Body of pancreas (tissue), 4 donors: Measurements from ENCODE around the gene CACNG4.

Source experiments
- POLR2A ChIP-seq, 3 donors: fragments of 450-650 bp; IDR thresholded peaks; one replicate each; pipeline ENCODE4 v1.6.1; 2016; ENCODE audit warnings: antibody characterized with exemption in 3 of 3, mild to moderate bottlenecking in 2 of 3
- TF ChIP-seq, protein P1 (sequence below), 7 experiments: fragments of 450-650 bp in 4 of 7; fragments of 200-600 bp in 3 of 7; sonication (generic) in 3 of 7; IDR thresholded peaks; one replicate each; pipeline ENCODE4 v1.5.1; 2016 to 2019; ENCODE audit warnings: antibody characterized with exemption in 7 of 7

DNA sequence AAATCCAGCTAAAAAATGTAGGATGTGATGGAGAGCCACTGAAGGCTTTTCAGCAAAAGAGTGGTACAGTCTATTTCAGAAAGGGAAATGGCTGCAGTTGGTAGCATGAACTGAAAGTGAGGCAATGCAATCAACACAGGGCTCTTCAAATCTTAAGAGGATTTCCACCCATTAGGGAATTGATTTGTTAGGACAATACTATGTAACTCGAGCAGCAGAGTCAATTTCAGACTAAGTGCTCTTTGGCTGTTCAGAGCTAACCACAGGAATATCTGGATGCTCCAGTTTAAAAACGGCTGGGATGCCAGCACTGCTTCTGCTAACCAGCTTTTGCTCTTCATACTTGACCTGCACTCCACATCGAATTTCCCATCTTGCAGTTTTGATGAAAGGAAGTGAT, 104.5 kb downstream of the CACNG4 start:
- TF ChIP-seq, protein P1, sequence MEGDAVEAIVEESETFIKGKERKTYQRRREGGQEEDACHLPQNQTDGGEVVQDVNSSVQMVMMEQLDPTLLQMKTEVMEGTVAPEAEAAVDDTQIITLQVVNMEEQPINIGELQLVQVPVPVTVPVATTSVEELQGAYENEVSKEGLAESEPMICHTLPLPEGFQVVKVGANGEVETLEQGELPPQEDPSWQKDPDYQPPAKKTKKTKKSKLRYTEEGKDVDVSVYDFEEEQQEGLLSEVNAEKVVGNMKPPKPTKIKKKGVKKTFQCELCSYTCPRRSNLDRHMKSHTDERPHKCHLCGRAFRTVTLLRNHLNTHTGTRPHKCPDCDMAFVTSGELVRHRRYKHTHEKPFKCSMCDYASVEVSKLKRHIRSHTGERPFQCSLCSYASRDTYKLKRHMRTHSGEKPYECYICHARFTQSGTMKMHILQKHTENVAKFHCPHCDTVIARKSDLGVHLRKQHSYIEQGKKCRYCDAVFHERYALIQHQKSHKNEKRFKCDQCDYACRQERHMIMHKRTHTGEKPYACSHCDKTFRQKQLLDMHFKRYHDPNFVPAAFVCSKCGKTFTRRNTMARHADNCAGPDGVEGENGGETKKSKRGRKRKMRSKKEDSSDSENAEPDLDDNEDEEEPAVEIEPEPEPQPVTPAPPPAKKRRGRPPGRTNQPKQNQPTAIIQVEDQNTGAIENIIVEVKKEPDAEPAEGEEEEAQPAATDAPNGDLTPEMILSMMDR (IDR thresholded peaks at IDR 0.05), result no peak
- no peak for TF ChIP-seq POLR2A (IDR thresholded peaks at IDR 0.05)
